AG09319 (cell line): ENCODE data around the gene RAPGEF1.

Experiments
- DNase-seq: peaks from one replicate; pipeline ENCODE4 v3.0.0-alpha.2; 2010; ENCODE audit warnings: low read depth; ENCODE audit errors: extremely low read depth
- CTCF ChIP-seq: IDR thresholded peaks from 2 replicates; pipeline ENCODE4 v1.5.1; 2011; ENCODE audit warnings: low read depth, mild to moderate bottlenecking, inconsistent platforms, low read length, moderate library complexity

Gene RAPGEF1

GRCh38 chr9:131529597-131530545 is 210.0 kb downstream of the RAPGEF1 start:
- TF ChIP-seq CTCF = no peak
- DNase-seq = no peak

- TF ChIP-seq CTCF = no peak
- DNase-seq = no peak
These were observed 210.9 kb downstream of the RAPGEF1 start for GRCh38 chr9:131528886-131529505.

- TF ChIP-seq CTCF = no peak
- DNase-seq = no peak
These were observed 211.7 kb downstream of the RAPGEF1 start for GRCh38 chr9:131528186-131528585.
